Vagina (tissue), 2 donors: ENCODE data around the gene TMEM130.

Experiments
- CTCF ChIP-seq, 3 experiments: fragments of 450-650 bp in 2 of 3; fragments of 200-600 bp in 1 of 3; sonication (generic) in 1 of 3; IDR thresholded peaks; one replicate each; pipeline ENCODE4 v1.5.1; 2017 to 2019; ENCODE audit warnings: antibody characterized with exemption in 3 of 3, mild to moderate bottlenecking in 2 of 3, moderate library complexity in 2 of 3
- POLR2A ChIP-seq, 2 donors: fragments of 450-650 bp; IDR thresholded peaks; one replicate each; pipeline ENCODE4 v1.6.1; 2017; ENCODE audit warnings: antibody characterized with exemption in 2 of 2, mild to moderate bottlenecking in 2 of 2, moderate library complexity in 2 of 2

DNA sequence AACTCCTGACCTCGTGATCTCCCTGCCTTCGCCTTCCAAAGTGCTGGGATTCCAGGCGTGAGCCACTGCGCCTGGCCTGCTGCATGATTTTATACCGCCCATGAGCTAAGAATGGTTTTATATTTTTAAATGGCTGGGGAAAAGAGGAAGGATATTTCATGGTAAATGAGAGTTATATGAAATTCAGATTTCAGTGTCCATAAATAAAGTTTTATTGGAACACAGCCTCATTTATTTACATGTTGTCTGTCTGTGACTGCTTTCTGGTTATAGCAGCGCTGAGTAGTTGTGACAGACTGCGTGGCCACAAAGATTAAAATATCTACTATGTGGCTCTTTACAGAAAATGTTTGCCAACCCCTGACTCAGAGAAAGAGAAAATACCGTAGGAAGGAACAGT is 10.7 kb upstream of the TMEM130 start:
- TF ChIP-seq CTCF (IDR thresholded peaks at IDR 0.05) = no peak
- TF ChIP-seq POLR2A (IDR thresholded peaks at IDR 0.05) = no peak
